H9 (cell line): ENCODE data around the gene CASTOR1. TPM values are rescaled to one million over a fixed set of nuclear protein-coding genes. Genes with fewer than 3 reads are reported as not detected.

Source experiments
- DNase-seq: peaks from one replicate; pipeline ENCODE4 v3.0.0-alpha.2; 2017
- H2AFZ ChIP-seq: one replicate; pipeline ENCODE4 v1.6.1; 2013; ENCODE audit warnings: mild to moderate bottlenecking, low read length, control low read depth, moderate library complexity
- H2AK5ac ChIP-seq: 2 replicates; pipeline ENCODE4 v1.6.1; 2013; ENCODE audit warnings: low read length, control low read depth, mixed read lengths; ENCODE audit not compliant: insufficient read length
- H2BK120ac ChIP-seq: one replicate; pipeline ENCODE4 v1.6.1; 2013; ENCODE audit warnings: low read depth, mild to moderate bottlenecking, low read length, control low read depth, inconsistent platforms; ENCODE audit not compliant: poor library complexity, severe bottlenecking
- H2BK12ac ChIP-seq: 2 replicates; pipeline ENCODE4 v1.6.1; 2013; ENCODE audit warnings: low read length, control low read depth, mixed read lengths, low read depth; ENCODE audit not compliant: insufficient read length
- H2BK15ac ChIP-seq: 2 replicates; pipeline ENCODE4 v1.6.1; 2013; ENCODE audit warnings: low read depth, low read length, control low read depth
- H2BK20ac ChIP-seq: one replicate; pipeline ENCODE4 v1.6.1; 2013; ENCODE audit warnings: low read depth, mild to moderate bottlenecking, low read length, control low read depth, inconsistent platforms; ENCODE audit not compliant: poor library complexity, severe bottlenecking
- H2BK5ac ChIP-seq: 2 replicates; pipeline ENCODE4 v1.6.1; 2013; ENCODE audit warnings: low read length, control low read depth, mixed read lengths; ENCODE audit not compliant: insufficient read length
- H3K14ac ChIP-seq: 2 replicates; pipeline ENCODE4 v1.6.1; 2013; ENCODE audit warnings: low read length, control low read depth; ENCODE audit not compliant: insufficient read depth
- H3K18ac ChIP-seq: 2 replicates; pipeline ENCODE4 v1.6.1; 2013; ENCODE audit warnings: low read depth, mild to moderate bottlenecking, mixed read lengths, low read length, control low read depth; ENCODE audit not compliant: insufficient read length
- H3K23ac ChIP-seq: 2 replicates; pipeline ENCODE4 v1.6.1; 2013; ENCODE audit warnings: low read length, control low read depth, mixed read lengths, low read depth; ENCODE audit not compliant: insufficient read length
- H3K23me2 ChIP-seq: 2 replicates; pipeline ENCODE4 v1.6.1; 2013; ENCODE audit warnings: low read depth, mild to moderate bottlenecking, mixed read lengths, low read length, control low read depth; ENCODE audit not compliant: insufficient read length, poor library complexity, severe bottlenecking
- H3K27ac ChIP-seq: 2 replicates; pipeline ENCODE4 v1.5.1; 2013; ENCODE audit warnings: low read length, control low read depth, mixed read lengths, low read depth; ENCODE audit not compliant: insufficient read length
- H3K27me3 ChIP-seq: 2 replicates; pipeline ENCODE4 v1.6.1; 2013; ENCODE audit warnings: low read length, control low read depth, inconsistent platforms; ENCODE audit not compliant: insufficient read depth
- H3K4ac ChIP-seq: 2 replicates; pipeline ENCODE4 v1.6.1; 2013; ENCODE audit warnings: low read depth, mild to moderate bottlenecking, control low read depth, inconsistent platforms, low read length, moderate library complexity
- H3K4me1 ChIP-seq: 2 replicates; pipeline ENCODE4 v1.6.1; 2013; ENCODE audit warnings: low read length, control low read depth, inconsistent platforms; ENCODE audit not compliant: insufficient read depth
- H3K4me2 ChIP-seq: 2 replicates; pipeline ENCODE4 v1.6.1; 2013; ENCODE audit warnings: low read length, control low read depth, mixed read lengths; ENCODE audit not compliant: insufficient read length, insufficient read depth
- H3K56ac ChIP-seq: 2 replicates; pipeline ENCODE4 v1.6.1; 2013; ENCODE audit warnings: low read depth, mild to moderate bottlenecking, mixed read lengths, low read length, control low read depth; ENCODE audit not compliant: insufficient read length
- H3K79me1 ChIP-seq: 2 replicates; pipeline ENCODE4 v1.6.1; 2013; ENCODE audit warnings: low read depth, mild to moderate bottlenecking, moderate library complexity, low read length, control low read depth, inconsistent platforms; ENCODE audit not compliant: insufficient read depth, poor library complexity, severe bottlenecking
- H3K79me2 ChIP-seq: 2 replicates; pipeline ENCODE4 v1.6.1; 2013; ENCODE audit warnings: low read length, control low read depth, inconsistent platforms; ENCODE audit not compliant: insufficient read depth
- H3K9ac ChIP-seq: 2 replicates; pipeline ENCODE4 v1.6.1; 2013; ENCODE audit warnings: low read length, control low read depth, mixed read lengths; ENCODE audit not compliant: insufficient read length; ENCODE audit errors: extremely low read depth
- H3K9me3 ChIP-seq: one replicate; pipeline ENCODE4 v1.6.1; 2013; ENCODE audit warnings: low read depth, low read length, inconsistent platforms; ENCODE audit not compliant: control insufficient read depth
- H3T11ph ChIP-seq: one replicate; pipeline ENCODE4 v1.6.1; 2013; ENCODE audit warnings: mild to moderate bottlenecking, low read length, control low read depth, inconsistent platforms
- H4K20me1 ChIP-seq: one replicate; pipeline ENCODE4 v1.6.1; 2013; ENCODE audit not compliant: control insufficient read depth, insufficient read length, insufficient read depth
- H4K5ac ChIP-seq: 2 replicates; pipeline ENCODE4 v1.6.1; 2013; ENCODE audit warnings: low read depth, mild to moderate bottlenecking, mixed read lengths, low read length, control low read depth; ENCODE audit not compliant: insufficient read length
- H4K8ac ChIP-seq: replicated peaks from 2 replicates; pipeline ENCODE4 v1.6.1; 2013; ENCODE audit warnings: low read length, control low read depth, mixed read lengths, low read depth; ENCODE audit not compliant: insufficient read length
- H4K91ac ChIP-seq: 2 replicates; pipeline ENCODE4 v1.6.1; 2013; ENCODE audit warnings: low read depth, mild to moderate bottlenecking, moderate library complexity, mixed read lengths, low read length, control low read depth; ENCODE audit not compliant: insufficient read length
- H3K27ac Mint-ChIP-seq, 3 experiments: 2 replicates in 2 of 3; 3 replicates in 1 of 3; pipeline ENCODE4 v1.8.0; 2020 to 2021; ENCODE audit warnings: mixed read lengths in 3 of 3, mild to moderate bottlenecking in 1 of 3, moderate library complexity in 1 of 3
- H3K27me3 Mint-ChIP-seq: 2 replicates; pipeline ENCODE4 v1.8.0; 2021; ENCODE audit warnings: low read depth, mild to moderate bottlenecking, moderate library complexity, mixed read lengths
- H3K36me3 Mint-ChIP-seq, 3 experiments: 2 replicates in 2 of 3; 3 replicates in 1 of 3; pipeline ENCODE4 v1.8.0; 2020 to 2021; ENCODE audit warnings: low read depth in 3 of 3, mixed read lengths in 3 of 3; ENCODE audit not compliant: insufficient read depth in 1 of 3
- H3K4me1 Mint-ChIP-seq, 2 experiments: 2 replicates each; pipeline ENCODE4 v1.8.0; 2020; ENCODE audit warnings: mixed read lengths in 2 of 2
- H3K4me3 Mint-ChIP-seq, 2 experiments: 2 replicates in 1 of 2; 3 replicates in 1 of 2; pipeline ENCODE4 v1.8.0; 2020 to 2021; ENCODE audit warnings: mild to moderate bottlenecking in 2 of 2, mixed read lengths in 2 of 2, moderate library complexity in 1 of 2
- H3K9me3 Mint-ChIP-seq, 2 experiments: 2 replicates in 1 of 2; 3 replicates in 1 of 2; pipeline ENCODE4 v1.8.0; 2020; ENCODE audit warnings: mild to moderate bottlenecking in 2 of 2, mixed read lengths in 2 of 2, moderate library complexity in 1 of 2
- CTCF ChIP-seq: fragments of 200-600 bp; sonication (generic); conservative IDR thresholded peaks from 3 replicates; pipeline ENCODE4 v1.8.0; 2021; ENCODE audit warnings: antibody characterized with exemption, mild to moderate bottlenecking
- WGBS: extraction: QIAGEN DNeasy Blood & Tissue Kit; methylation state at CpG from one replicate; pipeline ENCODE4 v1.1.7; 2013; ENCODE audit warnings: missing lambda C conversion rate, low lambda C conversion rate, mixed read lengths; ENCODE audit not compliant: insufficient read length; ENCODE audit errors: extremely low coverage; 5-methylcytosine and 5-hydroxymethylcytosine counted together
- total RNA-seq: library from RNA; stranded (reverse); gene quantifications from 2 replicates; pipeline ENCODE4 v1.2.1, GENCODE V29; 2021

Gene CASTOR1
- total RNA-seq, 1 experiment from 2014 or later = 8.8 TPM

DNA sequence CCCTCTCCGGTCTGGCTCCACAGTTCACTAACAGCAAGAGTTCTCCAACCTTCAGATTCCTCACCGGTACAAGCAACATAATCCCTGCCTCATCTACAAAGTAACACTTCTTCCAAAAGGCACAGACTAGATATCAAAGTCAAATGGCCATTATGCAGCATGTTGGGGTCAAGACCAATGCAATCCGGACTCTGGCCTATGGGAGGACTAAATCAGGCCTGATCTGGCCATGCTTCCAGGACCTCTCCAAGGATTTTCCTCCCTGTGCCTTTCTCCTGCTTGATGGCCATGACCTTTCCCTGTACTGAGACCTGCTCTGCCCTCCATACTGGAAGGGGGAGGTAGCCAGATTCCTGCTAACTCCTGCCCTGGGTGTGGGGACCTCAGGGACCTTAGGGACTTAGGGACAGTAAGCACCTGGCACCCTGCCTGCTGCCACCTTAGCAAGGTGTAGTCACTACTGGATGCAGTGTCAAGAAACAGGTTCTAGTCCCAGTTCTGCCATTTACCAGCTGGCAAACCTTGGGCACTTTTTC lies 30.8 kb upstream of the CASTOR1 start:
- Histone ChIP-seq H2BK5ac (no peak overlapping the region), H2BK20ac (no peak overlapping the region), H3K79me2 (no peaks in the 10 kb centered on the region), H2BK15ac (no peak overlapping the region), H2AFZ (no peak overlapping the region), H4K8ac (no peak overlapping the region), H3K9ac (no peak overlapping the region), H2BK120ac (no peak overlapping the region), H3K27me3 (no peaks in the 10 kb centered on the region), H3K18ac (no peak overlapping the region), H2BK12ac (no peak overlapping the region), H3K23me2 (peaks cover 3% of the 10 kb centered on the region), H3K9me3 (no peaks in the 10 kb centered on the region), H4K20me1 (no peaks in the 10 kb centered on the region), H3K56ac (no peak overlapping the region), H3K4ac (no peak overlapping the region), H3K27ac (no peak overlapping the region), H3K14ac (no peak overlapping the region; the same call in 1 of the 2 replicates), H3T11ph (no peak overlapping the region), H4K5ac (no peak overlapping the region), H4K91ac (no peak overlapping the region), H3K79me1 (no peaks in the 10 kb centered on the region), H3K4me2 (no peak overlapping the region), H3K4me1 (no peaks in the 10 kb centered on the region), H2AK5ac (no peak overlapping the region), H3K23ac (no peak overlapping the region)
- WGBS = no CpG with 5 or more reads among the region's 3 CpGs
- Mint-ChIP-seq H3K9me3 (no peaks in the 10 kb centered on the region), H3K4me3 (no peak overlapping the region), H3K36me3 (no peaks in the 10 kb centered on the region), H3K27me3 (no peaks in the 10 kb centered on the region), H3K4me1 (peaks cover 4 to 8% of the 10 kb centered on the region in 2 experiments), H3K27ac (no peak overlapping the region)
- DNase-seq = no peak
- TF ChIP-seq CTCF = no peak
